ENCODE results near the gene TXNDC5. TPM values are rescaled to one million over a fixed set of nuclear protein-coding genes. Genes with fewer than 3 reads are reported as not detected.

TXNDC5 gene
- total RNA-seq, 1 donor from 2014 or later = 94.9 TPM

- Mint-ChIP-seq H3K9me3 (no peaks in the 10 kb centered on the region), H3K4me3 (no peak overlapping the region), H3K27me3 (no peaks in the 10 kb centered on the region), H3K4me1 (ENCODE audit: unreplicated experiment) (peaks cover 16% of the 10 kb centered on the region), H3K36me3 (peaks cover 36% of the 10 kb centered on the region), H3K27ac (no peak overlapping the region)
- TF ChIP-seq CTCF (conservative IDR thresholded peaks at IDR 0.05) = no peak
- DNase-seq (ENCODE audit: extremely low spot score, unreplicated experiment) = no peak
Observed at GRCh38 chr6:7904654-7905319, 5.8 kb downstream of the TXNDC5 start.

- H3K9me3 Mint-ChIP-seq = no peaks in the 10 kb centered on the region
- H3K27ac Mint-ChIP-seq = no peak overlapping the region
- no peak overlapping the region for H3K4me3 Mint-ChIP-seq
- peaks cover 39% of the 10 kb centered on the region for H3K36me3 Mint-ChIP-seq
- H3K27me3 Mint-ChIP-seq = no peaks in the 10 kb centered on the region
- no peak for DNase-seq (ENCODE audit: extremely low spot score, unreplicated experiment)
- TF ChIP-seq CTCF (conservative IDR thresholded peaks at IDR 0.05) = no peak
- H3K4me1 Mint-ChIP-seq (ENCODE audit: unreplicated experiment) = peaks cover 19% of the 10 kb centered on the region
Observed at GRCh38 chr6:7903673-7904072, 6.9 kb downstream of the TXNDC5 start.

GRCh38 chr6:7902867-7903266, 7.7 kb downstream of the TXNDC5 start:
- H3K36me3 Mint-ChIP-seq = peaks cover 47% of the 10 kb centered on the region
- no peak overlapping the region for H3K27ac Mint-ChIP-seq
- H3K27me3 Mint-ChIP-seq = no peaks in the 10 kb centered on the region
- DNase-seq (ENCODE audit: extremely low spot score, unreplicated experiment) = no peak
- no peak for TF ChIP-seq CTCF (conservative IDR thresholded peaks at IDR 0.05)
- H3K4me1 Mint-ChIP-seq (ENCODE audit: unreplicated experiment) = peaks cover 20% of the 10 kb centered on the region
- H3K4me3 Mint-ChIP-seq = no peak overlapping the region
- no peaks in the 10 kb centered on the region for H3K9me3 Mint-ChIP-seq

GRCh38 chr6:7902221-7902620, 8.4 kb downstream of the TXNDC5 start:
- Mint-ChIP-seq H3K36me3 (peaks cover 48% of the 10 kb centered on the region), H3K27ac (no peak overlapping the region), H3K4me1 (ENCODE audit: unreplicated experiment) (peaks cover 16% of the 10 kb centered on the region), H3K4me3 (no peak overlapping the region), H3K27me3 (no peaks in the 10 kb centered on the region), H3K9me3 (no peaks in the 10 kb centered on the region)
- no peak for DNase-seq (ENCODE audit: extremely low spot score, unreplicated experiment)
- TF ChIP-seq CTCF (conservative IDR thresholded peaks at IDR 0.05) = no peak

- Mint-ChIP-seq H3K27ac (no peak overlapping the region), H3K36me3 (peaks cover 48% of the 10 kb centered on the region), H3K9me3 (no peaks in the 10 kb centered on the region), H3K4me3 (no peak overlapping the region), H3K4me1 (ENCODE audit: unreplicated experiment) (peaks cover 16% of the 10 kb centered on the region), H3K27me3 (no peaks in the 10 kb centered on the region)
- TF ChIP-seq CTCF (conservative IDR thresholded peaks at IDR 0.05) = no peak
- DNase-seq (ENCODE audit: extremely low spot score, unreplicated experiment) = no peak
Observed at GRCh38 chr6:7901780-7902179, 8.8 kb downstream of the TXNDC5 start.
